Smooth muscle cell (in vitro differentiated cells): ENCODE results near the gene EWSR1. TPM values are rescaled to one million over a fixed set of nuclear protein-coding genes. Genes with fewer than 3 reads are reported as not detected.

ENCODE experiments used
- DNase-seq: peaks from one replicate; lab custom pipeline; 2025; ENCODE audit not compliant: unreplicated experiment; lab: John Stamatoyannopoulos, UW
- H2AFZ ChIP-seq: fragments of 200-600 bp; sonication (generic); 2 replicates; pipeline ENCODE4 v1.6.0; 2016; ENCODE audit warnings: antibody characterized with exemption, low read depth, mild to moderate bottlenecking
- H3F3A ChIP-seq: fragments of 200-600 bp; sonication (generic); 2 replicates; pipeline ENCODE4 v1.6.0; 2017; ENCODE audit warnings: antibody characterized with exemption, low read depth
- H3K27ac ChIP-seq: fragments of 200-600 bp; sonication (generic); 2 replicates; pipeline ENCODE4 v1.5.1; 2016; ENCODE audit warnings: low read depth, mild to moderate bottlenecking
- H3K27me3 ChIP-seq: fragments of 200-600 bp; sonication (generic); 2 replicates; pipeline ENCODE4 v1.6.1; 2016; ENCODE audit warnings: low read depth, mild to moderate bottlenecking
- H3K36me3 ChIP-seq: fragments of 200-600 bp; sonication (generic); 2 replicates; pipeline ENCODE4 v1.5.1; 2016; ENCODE audit warnings: low read depth
- H3K4me1 ChIP-seq: fragments of 200-600 bp; sonication (generic); 2 replicates; pipeline ENCODE4 v1.5.1; 2016; ENCODE audit warnings: low read depth
- H3K4me2 ChIP-seq: fragments of 200-600 bp; sonication (generic); 2 replicates; pipeline ENCODE4 v1.6.0; 2016; ENCODE audit warnings: mild to moderate bottlenecking
- H3K4me3 ChIP-seq: fragments of 200-600 bp; sonication (generic); 2 replicates; pipeline ENCODE4 v1.5.1; 2016; ENCODE audit warnings: mild to moderate bottlenecking
- H3K79me2 ChIP-seq: fragments of 200-600 bp; sonication (generic); 2 replicates; pipeline ENCODE4 v1.6.0; 2016; ENCODE audit warnings: low read depth, mild to moderate bottlenecking
- H3K9ac ChIP-seq: fragments of 200-600 bp; sonication (generic); 2 replicates; pipeline ENCODE4 v1.6.0; 2016; ENCODE audit warnings: low read depth
- H3K9me3 ChIP-seq: fragments of 200-600 bp; sonication (generic); replicated peaks from 2 replicates; pipeline ENCODE4 v1.5.1; 2016; ENCODE audit warnings: low read depth
- H4K20me1 ChIP-seq: fragments of 200-600 bp; sonication (generic); 2 replicates; pipeline ENCODE4 v1.6.0; 2016; ENCODE audit warnings: low read depth
- WGBS: methylation state at CpG from one replicate; pipeline ENCODE4 v1.1.7; 2016; ENCODE audit warnings: low lambda C conversion rate; 5-methylcytosine and 5-hydroxymethylcytosine counted together
- polyA plus RNA-seq: library from polyadenylated mRNA; unstranded; fragments of >200 nt; fragmentation: Nextera tagmentation; extraction: Ambion mirVana; gene quantifications from 2 replicates; pipeline ENCODE4 v1.2.1, GENCODE V29; 2016
- total RNA-seq: library from RNA; depleted of rRNA; stranded (reverse); fragments of >200 nt; gene quantifications from 2 replicates; pipeline ENCODE4 v1.2.3, GENCODE V29; 2014
- TF ChIP-seq, protein P1 (sequence below): fragments of 200-600 bp; sonication (generic); IDR thresholded peaks from 2 replicates; pipeline ENCODE4 v1.5.1; 2017; ENCODE audit warnings: borderline replicate concordance, mild to moderate bottlenecking, antibody characterized with exemption; ENCODE audit not compliant: insufficient read depth, poor library complexity, severe bottlenecking

The EWSR1 gene
- total and polyA plus RNA-seq, 2 experiments from 2014 or later, result 164 to 197 TPM

DNA sequence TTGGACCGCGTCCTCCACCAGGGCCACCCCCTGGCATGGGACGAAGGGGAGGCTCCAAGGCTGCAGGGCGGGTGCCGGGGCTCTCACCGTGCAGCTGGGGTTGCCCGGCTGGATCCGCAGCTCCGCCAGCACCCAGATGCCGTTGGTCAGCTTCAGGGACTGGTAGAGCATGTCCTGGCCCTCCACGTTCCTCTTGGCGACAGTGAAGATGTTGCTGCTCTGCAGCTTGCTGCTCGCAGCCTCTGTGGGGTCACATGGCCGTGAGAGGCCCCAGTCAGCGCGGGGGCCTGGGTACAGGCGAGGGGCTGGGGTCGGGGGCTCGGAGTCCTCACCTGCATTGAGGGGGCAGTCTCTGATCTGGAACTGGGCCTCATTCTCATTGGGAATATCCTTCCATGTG, 62.2 kb downstream of the EWSR1 start:
- no peaks in the 10 kb centered on the region for H3K4me1 ChIP-seq
- no peak overlapping the region for H2AFZ ChIP-seq
- no peaks in the 10 kb centered on the region for H3K36me3 ChIP-seq
- H3K27ac ChIP-seq, result no peak overlapping the region
- H3K27me3 ChIP-seq, result no peaks in the 10 kb centered on the region
- H3K4me3 ChIP-seq, result no peak overlapping the region
- no peaks in the 10 kb centered on the region for H3K79me2 ChIP-seq
- H4K20me1 ChIP-seq, result no peaks in the 10 kb centered on the region
- no peaks in the 10 kb centered on the region for H3F3A ChIP-seq
- no peaks in the 10 kb centered on the region for H3K9me3 ChIP-seq
- WGBS, result 95% methylated on average over 19 of the region's 19 CpGs
- TF ChIP-seq, protein P1, sequence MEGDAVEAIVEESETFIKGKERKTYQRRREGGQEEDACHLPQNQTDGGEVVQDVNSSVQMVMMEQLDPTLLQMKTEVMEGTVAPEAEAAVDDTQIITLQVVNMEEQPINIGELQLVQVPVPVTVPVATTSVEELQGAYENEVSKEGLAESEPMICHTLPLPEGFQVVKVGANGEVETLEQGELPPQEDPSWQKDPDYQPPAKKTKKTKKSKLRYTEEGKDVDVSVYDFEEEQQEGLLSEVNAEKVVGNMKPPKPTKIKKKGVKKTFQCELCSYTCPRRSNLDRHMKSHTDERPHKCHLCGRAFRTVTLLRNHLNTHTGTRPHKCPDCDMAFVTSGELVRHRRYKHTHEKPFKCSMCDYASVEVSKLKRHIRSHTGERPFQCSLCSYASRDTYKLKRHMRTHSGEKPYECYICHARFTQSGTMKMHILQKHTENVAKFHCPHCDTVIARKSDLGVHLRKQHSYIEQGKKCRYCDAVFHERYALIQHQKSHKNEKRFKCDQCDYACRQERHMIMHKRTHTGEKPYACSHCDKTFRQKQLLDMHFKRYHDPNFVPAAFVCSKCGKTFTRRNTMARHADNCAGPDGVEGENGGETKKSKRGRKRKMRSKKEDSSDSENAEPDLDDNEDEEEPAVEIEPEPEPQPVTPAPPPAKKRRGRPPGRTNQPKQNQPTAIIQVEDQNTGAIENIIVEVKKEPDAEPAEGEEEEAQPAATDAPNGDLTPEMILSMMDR, result no peak
- DNase-seq, result no peak
- H3K4me2 ChIP-seq, result no peak overlapping the region
- H3K9ac ChIP-seq, result no peak overlapping the region

DNA sequence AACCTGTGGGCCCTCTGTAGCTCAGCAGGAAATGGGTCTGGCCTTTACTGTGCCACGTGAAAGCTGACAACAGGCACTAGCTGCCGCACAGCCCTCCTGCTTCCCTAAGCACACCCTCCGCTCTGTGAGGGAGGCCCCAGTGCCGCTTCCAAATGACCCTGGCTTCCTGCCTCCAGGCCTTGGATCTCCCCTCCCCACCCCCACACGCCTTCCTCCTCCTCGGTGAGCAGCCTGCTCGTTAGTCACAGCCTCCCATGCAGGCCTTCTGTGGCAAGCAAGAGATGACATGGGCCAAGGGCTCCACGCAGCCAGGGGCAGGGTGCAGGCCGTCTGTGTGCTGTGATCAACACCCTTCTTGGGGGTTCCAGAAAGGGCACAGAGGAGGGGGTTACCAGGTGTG, 62.7 kb downstream of the EWSR1 start:
- Histone ChIP-seq H3K36me3 (no peaks in the 10 kb centered on the region), H3K9me3 (no peaks in the 10 kb centered on the region), H3K4me1 (no peaks in the 10 kb centered on the region), H3K9ac (no peak overlapping the region), H2AFZ (no peak overlapping the region), H3F3A (no peaks in the 10 kb centered on the region), H4K20me1 (no peaks in the 10 kb centered on the region), H3K4me3 (no peak overlapping the region), H3K27me3 (no peaks in the 10 kb centered on the region), H3K79me2 (no peaks in the 10 kb centered on the region), H3K4me2 (no peak overlapping the region), H3K27ac (no peak overlapping the region)
- 28% methylated on average over 9 of the region's 9 CpGs for WGBS
- no peak for DNase-seq
- TF ChIP-seq, protein P1, result no peak

DNA sequence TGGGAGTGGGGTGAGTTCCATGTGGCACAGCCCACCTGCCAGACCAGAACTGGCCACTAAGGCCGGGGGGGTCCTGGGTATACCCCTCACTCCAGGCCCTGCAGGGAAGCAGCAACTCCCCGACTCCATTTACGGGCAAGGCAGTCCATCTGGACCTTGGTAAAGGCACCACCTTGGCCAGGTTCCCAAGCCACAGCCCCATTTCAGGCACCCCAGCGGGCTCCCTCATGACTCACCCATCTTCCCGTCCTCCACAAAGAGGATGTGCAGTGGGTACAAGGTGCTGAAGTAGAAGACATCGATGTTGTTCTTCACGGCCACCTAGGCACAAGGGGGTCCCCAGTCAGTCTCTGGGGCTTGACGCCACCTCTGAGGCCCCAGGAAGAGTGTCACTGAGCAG, 63.1 kb downstream of the EWSR1 start:
- H3K27me3 ChIP-seq, result no peaks in the 10 kb centered on the region
- no peak for DNase-seq
- H3K9me3 ChIP-seq, result no peaks in the 10 kb centered on the region
- H3K9ac ChIP-seq, result no peak overlapping the region
- no peak overlapping the region for H3K4me2 ChIP-seq
- H3K4me3 ChIP-seq, result no peak overlapping the region
- no peak overlapping the region for H2AFZ ChIP-seq
- no peaks in the 10 kb centered on the region for H3K36me3 ChIP-seq
- no peak overlapping the region for H3K27ac ChIP-seq
- WGBS, result 94% methylated on average over 8 of the region's 8 CpGs
- no peaks in the 10 kb centered on the region for H3K79me2 ChIP-seq
- H4K20me1 ChIP-seq, result no peaks in the 10 kb centered on the region
- TF ChIP-seq, protein P1, result no peak
- no peaks in the 10 kb centered on the region for H3K4me1 ChIP-seq
- no peaks in the 10 kb centered on the region for H3F3A ChIP-seq

DNA sequence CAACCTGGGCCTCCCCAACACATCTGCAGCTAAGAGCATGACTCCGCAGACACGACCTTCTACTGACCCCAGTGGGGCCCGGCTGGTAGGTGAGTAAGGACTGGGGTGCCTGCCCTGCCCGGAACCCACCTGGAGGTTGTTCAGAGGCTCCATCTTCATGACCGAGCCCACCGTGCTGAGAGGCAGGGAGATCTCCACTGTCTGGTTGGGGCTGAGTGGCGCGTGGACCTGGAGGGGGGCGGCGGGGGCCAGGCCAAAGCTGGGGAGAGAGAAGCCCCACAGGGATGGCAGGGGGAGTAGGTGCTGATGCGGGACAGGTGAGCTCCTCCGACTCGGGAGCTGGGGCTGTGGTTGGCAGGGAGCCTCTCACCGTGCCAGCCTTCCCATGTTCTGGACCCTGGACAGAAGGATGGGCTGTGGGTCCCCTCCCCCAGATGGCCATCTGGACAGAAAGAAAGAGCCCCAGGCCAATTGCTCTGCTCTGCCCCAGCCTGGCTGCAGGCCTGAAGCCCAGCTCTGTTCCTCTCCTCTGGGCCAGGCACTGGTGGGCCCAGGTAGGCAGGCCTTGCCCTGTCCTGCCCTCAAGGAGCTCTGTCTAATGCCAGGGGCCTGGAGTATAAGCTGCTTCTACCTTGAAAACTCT, 63.7 kb downstream of the EWSR1 start:
- H3K9me3 ChIP-seq, result no peaks in the 10 kb centered on the region
- H3F3A ChIP-seq, result no peaks in the 10 kb centered on the region
- DNase-seq, result no peak
- no peaks in the 10 kb centered on the region for H3K79me2 ChIP-seq
- no peak overlapping the region for H3K4me3 ChIP-seq
- TF ChIP-seq, protein P1, result no peak
- H3K9ac ChIP-seq, result no peak overlapping the region
- H3K4me2 ChIP-seq, result no peak overlapping the region
- H3K27me3 ChIP-seq, result no peaks in the 10 kb centered on the region
- H3K4me1 ChIP-seq, result no peaks in the 10 kb centered on the region
- H3K27ac ChIP-seq, result no peak overlapping the region
- H4K20me1 ChIP-seq, result no peaks in the 10 kb centered on the region
- no peaks in the 10 kb centered on the region for H3K36me3 ChIP-seq
- no peak overlapping the region for H2AFZ ChIP-seq
- 92% methylated on average over 7 of the region's 14 CpGs for WGBS
